SW 1271 (cell line): Measurements from ENCODE around the gene FICD.
A peak's percentile ranks its signal among the peaks of the same experiment; 100 is the strongest.
"Not testable (repeated sequence)": the region's sequence is repeated elsewhere in the genome, so short reads cannot be mapped to it uniquely, and the experiment has no call there.

Source experiments
- DNase-seq, 2 experiments: peaks; one replicate each; lab custom pipeline; 2025; lab: John Stamatoyannopoulos, UW

The FICD gene

GRCh38 chr12:108514973-108515814, at the start of gene FICD:
Gene FICD (plus strand): TSS chr12:108515277. CDS start chr12:108516973, 1,696 bp downstream.
- DNase-seq: peak; percentile 97 to 99

DNA sequence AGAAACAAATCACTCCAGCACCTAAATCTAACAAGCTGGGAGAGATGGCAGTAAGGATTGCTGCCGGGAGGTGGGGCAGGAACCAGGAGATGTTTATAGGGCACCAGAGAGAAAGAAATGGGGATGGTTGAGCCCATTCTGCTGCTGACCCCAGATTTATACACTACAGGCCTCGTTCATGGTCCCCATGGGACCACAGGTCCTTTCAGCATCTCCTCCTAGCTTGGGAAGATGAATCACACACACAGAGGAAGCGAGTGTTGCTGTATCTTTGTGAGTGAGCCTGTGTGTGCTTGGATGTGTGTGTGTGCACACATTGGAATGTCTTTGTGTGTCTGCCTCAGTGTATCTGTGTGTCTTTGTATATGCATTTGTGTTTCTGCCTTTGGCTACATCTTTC, 49.7 kb upstream of the FICD start:
- DNase-seq: no peak

DNA sequence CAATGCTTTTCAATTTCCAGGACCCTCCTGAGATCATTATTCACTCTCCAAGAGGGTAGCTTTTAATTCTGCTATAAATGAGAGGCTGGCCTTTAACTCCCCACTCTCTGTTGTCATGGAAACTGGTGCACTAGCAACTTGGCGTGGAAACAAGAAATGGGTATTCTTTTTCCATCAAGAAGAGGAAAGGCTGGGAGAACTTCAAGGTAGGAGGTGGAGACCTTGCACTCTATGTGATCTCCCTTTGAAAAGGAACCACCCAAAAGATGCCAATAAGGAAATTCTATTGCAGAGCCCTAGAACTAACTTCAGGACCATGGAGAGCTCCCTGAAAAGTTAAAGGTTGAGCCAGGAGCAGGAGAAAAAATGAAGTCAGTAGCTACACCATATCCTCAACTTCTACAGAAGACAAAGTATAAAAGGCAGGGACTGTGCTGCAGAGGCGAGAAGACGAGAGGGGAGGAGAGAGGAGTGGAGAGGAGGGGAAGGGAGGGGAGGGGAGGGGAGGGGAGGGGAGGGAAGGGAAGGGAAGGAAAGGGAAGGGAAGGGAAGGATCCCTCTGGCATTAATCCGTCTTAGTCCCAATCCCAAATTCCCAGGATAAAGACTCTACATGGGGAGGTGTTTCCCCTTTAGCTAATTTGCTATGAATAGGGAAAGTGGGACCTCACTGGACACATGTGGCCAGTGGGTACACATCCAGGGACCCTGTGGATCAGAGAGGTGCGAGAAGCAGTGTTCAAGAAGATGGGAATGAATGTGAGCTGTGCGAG, 46.7 kb upstream of the FICD start:
- DNase-seq: no peak

DNA sequence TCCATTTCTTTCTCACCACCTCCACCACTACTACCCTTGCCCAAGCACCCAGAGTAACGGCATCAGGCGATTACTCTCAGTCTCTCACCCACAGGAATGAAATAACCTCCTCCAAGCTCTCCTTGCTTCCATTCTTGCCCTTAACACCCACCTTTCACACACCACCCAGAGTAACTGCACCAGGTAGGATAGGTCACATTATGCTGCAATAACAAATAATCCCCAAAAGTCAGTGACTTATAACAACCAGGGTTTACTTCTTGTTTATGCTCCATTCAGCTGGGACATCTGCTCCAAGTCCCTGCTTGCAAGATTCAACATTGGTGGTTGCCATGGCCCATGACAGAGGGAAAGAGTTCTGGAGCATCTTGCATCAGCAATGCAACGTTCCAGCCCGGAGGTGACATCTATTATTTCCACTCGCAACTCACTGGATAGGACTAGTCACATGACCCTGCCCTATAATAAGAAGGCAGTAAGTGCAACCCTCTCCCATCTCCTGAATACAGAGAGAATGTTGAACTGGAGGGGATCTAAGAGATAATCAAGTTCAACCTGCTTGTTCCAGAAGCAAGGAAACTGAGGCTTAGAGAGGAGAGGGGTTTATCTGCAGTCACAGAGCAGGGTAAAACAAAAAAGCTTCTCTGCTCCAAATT, 41.5 kb upstream of the FICD start:
- no peak for DNase-seq

DNA sequence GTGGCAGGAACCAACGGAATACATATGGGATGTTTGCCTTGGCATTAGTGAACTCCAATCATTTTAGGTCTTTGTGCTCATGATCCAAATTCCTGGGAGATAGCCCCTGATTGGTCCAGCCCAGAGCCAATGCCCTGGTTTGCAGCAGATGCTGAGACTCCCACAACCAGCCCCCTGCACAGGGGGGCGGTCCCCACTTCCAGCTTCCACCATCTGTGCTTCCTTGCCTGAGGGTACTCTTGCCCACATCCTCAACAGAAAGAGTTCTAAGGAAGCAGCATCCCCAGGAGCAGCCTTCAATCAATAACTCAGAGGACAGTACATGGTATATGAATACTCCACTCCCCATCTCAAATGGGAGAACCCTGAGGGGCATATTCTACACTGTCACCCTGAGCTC, 39.7 kb upstream of the FICD start:
- no peak for DNase-seq

GRCh38 chr12:108477055-108477880, 37.8 kb upstream of the FICD start:
- DNase-seq: no peak

- no peak for DNase-seq
These were observed 37.2 kb upstream of the FICD start for GRCh38 chr12:108477881-108478259.

GRCh38 chr12:108478611-108479206, 36.4 kb upstream of the FICD start:
- DNase-seq: no peak

- DNase-seq: no peak
These were observed 35.6 kb upstream of the FICD start for GRCh38 chr12:108479364-108480070.

GRCh38 chr12:108482717-108483212, 32.3 kb upstream of the FICD start:
- no peak for DNase-seq

DNA sequence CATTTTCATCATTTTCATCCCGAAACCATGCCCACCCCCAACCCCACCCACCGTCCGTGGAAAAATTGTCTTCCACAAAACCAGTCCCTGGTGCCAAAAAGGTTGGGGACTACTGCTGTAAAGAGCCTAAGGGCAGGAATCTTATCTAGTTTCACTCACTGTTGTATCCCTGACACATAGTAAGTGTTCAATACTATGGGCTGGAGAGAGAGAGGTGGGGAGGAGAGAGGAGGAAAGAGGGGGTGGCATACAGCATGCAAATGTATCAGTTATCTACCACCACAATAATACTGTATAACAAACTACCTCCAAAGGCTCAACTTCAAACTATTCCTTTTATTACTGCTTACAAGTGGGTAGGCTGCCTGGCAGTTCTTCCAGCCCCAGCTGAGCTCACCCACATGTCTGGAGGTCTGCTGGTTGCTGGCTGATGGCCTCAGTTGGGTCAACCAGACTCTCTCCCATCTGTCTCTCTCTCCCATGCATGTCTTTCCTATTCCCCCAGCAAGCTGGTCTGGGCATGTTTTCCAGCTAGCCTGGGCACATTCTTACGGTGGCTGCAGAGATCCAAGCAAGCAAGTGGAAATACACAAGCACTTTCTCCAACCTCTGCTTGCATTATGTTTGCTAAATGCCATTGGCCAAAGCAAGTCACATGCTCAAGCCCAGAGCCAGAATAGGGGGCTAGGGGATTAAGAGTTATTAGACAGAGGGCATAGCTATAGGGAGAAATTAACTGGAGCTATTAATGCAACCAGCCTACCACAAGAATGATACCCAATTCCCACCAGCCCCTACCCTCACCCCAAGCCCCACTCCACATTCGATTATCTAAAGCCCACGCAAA, 31.6 kb upstream of the FICD start:
- no peak for DNase-seq

DNA sequence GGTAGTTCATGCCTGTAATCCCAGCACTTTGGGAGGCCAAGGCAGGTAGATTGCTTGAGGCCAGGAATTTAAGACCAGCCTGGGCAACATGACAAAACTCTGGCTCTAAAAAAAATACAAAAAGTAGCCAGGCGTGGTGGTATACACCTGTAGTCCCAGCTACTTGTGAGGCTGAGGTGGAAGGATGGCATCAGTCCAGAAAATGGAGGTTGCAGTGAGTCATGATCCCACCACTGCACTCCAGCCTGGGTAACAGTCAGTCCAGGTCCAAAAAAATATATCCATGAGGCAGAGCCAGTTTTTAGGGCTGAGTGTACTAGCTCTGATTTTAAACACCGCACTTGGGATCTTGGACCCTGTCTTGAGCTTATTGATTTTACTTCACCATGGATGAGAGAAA, 30.6 kb upstream of the FICD start:
- DNase-seq: no peak

- DNase-seq: no peak
These were observed 30.2 kb upstream of the FICD start for GRCh38 chr12:108484845-108485244.

DNA sequence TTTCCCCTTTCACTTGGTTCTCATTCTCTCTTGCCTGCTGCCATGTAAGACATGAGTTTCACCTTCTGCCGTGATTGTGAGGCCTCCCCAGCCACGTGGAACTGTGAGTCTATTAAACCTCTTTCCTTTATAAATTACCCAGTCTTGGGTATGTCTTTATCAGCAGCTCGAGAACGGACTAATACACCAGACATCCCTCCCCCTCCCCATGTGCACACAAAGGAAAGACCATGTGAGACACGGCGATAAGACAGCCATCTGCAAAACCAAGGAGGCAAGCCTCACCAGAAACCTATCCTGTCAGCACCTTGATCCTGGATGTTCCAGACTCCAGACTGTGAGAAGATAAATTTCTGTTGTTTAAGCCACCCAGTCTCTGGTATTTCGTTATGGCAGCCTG, 29.7 kb upstream of the FICD start:
- not testable (repeated sequence) for DNase-seq

- DNase-seq: not testable (repeated sequence)
These were observed 28.0 kb upstream of the FICD start for GRCh38 chr12:108487029-108487428.

GRCh38 chr12:108491256-108491655, 23.8 kb upstream of the FICD start:
- no peak for DNase-seq

GRCh38 chr12:108495054-108495453, 20.0 kb upstream of the FICD start:
- peak in 1 of 2 experiments; percentile 37 for DNase-seq

GRCh38 chr12:108495823-108496579, 19.1 kb upstream of the FICD start:
- no peak for DNase-seq

GRCh38 chr12:108498136-108498535, 16.9 kb upstream of the FICD start:
- DNase-seq: no peak
